GM15510 (cell line): ENCODE data around the gene IRAK2.

Experiments used
- POLR2A ChIP-seq: IDR thresholded peaks from 3 replicates; pipeline ENCODE4 v1.6.1; 2011; ENCODE audit warnings: borderline replicate concordance; ENCODE audit not compliant: insufficient read length; ENCODE audit errors: extremely low read depth

Gene IRAK2

DNA sequence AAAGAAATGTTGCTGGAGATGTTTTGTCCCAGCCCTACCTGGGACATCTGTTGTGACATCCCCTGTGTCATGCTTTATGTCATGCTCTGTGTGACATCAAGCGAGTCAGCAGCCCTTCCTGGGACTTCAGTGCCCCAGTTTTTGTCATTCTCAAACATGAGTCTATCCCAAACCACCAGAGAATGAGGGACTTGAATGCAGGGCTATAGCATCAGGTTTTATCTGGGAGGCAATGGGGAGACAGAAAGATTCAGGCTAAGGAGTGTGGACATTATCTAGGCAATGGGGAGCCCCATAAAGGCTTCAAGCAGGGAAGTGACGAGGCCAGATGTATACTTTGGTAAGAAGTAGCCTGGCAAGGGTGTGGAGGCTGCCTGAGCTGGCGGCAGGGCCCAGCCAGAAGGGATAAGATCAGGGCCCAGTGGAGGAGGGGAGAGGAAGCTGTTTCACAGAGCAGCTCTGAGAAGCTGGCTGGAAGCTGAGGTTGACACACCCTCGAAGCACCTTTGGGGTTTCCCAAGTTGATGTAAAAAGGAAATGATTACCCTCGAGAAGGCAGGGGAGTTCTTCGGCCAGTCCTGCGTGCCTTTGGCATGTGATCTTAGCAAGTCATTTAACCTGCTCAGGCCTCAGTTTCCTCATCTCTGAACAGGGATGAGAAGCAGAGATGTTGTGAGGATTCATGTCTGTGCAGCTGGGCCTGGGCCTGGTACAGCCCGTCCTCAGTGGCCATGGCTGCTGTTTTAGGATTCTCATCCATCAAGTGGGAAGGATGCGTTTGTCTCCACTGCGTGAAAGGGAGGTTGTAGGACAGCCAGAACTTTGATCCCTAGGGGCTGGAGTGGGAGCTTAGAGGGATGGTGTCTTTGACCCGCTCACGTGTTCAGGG is 34.3 kb downstream of the IRAK2 start:
- TF ChIP-seq POLR2A = peak; percentile 30

DNA sequence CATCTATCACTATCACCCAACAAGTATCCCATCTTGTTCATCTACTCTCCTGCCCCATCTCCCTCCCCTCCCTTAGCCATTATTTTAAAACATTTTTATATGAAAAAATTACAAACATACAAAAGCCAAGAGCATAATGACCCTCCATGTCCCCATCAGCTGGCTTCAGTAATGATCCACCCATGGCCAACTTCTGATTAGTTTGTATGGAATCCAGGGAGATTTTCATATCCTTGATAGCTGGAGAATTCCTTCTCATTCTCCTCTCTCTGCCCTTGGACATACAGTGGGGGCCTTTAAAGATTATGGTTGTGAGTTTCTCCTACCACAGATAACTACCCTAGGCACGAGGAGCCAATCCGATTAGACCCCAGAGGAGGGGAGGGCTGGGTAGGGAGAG is 40.2 kb downstream of the IRAK2 start:
- no peak for TF ChIP-seq POLR2A

DNA sequence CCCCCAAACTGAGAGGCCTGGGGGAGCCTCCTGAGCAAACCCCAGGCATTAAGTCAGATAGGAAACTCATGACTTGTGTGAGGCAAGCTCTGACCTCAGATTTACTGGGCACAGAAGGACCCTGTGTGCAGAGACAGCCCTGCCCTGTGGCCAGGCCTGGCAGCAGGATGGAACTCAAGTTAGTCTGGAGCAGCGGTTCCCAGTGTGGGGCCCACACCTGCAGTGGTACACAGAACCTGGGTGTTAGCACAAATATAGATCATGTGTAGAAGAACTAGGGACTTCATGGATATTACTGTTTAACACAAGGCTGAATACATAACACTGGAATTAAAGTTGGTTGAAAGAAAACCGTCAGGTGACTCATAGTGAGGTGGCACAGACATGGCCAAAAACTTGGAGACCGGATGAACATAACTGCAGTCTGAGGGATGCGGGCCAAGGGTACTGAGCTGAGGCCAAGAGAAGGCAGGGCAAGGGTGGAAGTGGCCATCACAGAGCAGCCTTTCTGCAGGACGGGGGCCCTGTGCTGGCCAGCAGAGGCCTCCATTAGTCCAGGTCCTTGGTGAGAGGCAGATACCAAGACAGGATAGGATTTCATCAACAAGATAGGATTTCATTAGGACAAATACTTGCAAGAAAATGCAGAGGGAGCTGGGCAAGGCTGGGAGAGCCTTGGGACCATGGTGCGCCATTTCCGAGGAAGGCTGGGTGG is 40.9 kb downstream of the IRAK2 start:
- no peak for TF ChIP-seq POLR2A

DNA sequence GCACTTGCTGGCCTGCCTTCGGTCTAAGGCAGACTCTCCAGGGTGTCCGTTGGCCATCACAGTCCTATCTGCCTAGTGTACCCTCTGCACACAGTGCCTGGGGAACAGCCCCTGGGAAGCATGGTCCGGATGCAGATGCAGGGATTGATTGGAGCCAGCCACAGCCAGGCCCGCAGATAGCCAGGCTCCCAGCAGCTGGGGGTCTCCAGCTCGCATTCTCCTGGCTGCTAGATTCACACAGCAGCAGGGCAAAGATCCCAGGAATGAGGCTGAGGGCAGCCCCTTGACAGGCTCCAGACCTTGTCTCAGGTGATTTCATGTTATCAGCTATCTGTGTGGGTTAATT is 41.4 kb downstream of the IRAK2 start:
- TF ChIP-seq POLR2A = no peak

DNA sequence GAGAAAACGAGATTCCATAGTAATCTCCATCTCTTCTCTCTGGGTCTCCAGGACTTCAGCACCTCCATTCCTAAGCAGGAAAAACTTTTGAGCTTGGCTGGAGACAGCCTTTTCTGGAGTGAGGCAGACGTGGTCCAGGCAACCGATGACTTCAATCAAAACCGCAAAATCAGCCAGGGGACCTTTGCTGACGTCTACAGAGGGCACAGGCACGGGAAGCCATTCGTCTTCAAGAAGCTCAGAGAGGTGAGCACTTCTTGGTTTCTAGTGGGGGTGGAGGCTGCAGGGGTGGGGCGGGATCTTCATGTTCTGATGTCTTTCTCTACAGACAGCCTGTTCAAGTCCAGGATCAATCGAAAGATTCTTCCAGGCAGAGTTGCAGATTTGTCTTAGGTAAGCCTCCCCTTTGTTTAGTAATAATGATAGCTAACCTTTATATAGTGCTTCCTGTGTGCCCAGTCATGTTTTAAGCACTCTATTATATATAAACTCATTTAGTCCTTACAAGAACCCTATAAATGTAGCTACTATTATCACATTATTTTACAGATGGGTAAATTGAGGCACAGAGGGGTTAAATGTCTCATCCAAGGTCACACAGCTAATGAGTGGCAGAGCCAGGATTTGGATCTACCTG is 48.6 kb downstream of the IRAK2 start:
- TF ChIP-seq POLR2A = no peak

DNA sequence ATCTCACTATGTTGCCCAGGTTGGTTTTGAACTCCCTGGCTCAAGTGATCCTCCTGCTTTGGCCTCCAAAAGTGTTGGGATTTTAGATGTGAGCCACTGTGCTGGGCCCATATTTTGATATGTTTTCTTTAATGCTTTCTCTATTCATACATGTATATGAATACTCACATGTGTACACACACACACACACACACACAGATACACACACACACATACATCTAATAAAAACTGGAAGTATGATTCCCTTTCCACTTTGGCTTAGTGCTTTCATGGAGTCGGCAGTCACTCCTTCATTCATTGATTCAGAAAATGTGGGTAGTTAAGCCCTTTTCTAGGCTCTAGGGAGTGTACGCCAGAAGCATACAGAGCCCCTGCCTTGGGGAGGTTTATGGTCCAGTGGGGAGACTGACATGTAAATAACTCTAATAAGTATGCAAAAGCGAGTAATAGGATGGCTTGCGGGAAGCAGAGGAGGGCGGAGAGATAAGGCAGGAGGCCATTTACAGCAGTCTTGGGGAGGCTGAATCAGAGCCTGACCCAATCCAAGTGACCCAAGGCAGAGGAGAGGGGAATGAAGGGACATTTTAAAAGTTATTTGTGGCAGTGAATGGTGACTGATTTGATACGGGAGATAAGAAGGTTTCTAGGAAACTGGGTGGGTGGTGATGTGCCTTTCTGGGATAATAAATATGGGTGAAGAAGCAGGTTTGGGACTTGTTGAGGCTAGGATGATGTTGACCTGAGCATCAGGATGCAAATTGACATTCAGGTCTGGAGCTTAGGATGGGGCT is 51.1 kb downstream of the IRAK2 start:
- TF ChIP-seq POLR2A = no peak

DNA sequence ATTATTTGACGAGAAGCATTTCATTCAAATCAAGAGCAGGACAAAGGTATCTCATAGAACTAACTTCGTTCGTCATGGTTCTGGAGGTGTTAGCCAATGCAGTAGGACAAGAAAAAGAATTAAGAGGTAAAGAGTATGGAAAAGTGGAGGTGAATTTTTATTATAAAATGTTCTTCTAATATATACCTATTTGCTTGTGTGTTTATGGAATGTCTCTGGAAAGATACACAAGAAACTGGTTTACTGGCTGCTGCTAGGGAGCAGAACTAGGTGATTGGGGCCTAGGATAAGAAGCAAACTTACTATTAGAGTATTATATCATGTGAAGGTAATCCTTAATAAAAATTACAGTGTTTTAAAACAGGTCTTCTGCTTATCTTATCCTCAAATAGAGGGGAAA is 52.6 kb downstream of the IRAK2 start:
- TF ChIP-seq POLR2A = no peak

DNA sequence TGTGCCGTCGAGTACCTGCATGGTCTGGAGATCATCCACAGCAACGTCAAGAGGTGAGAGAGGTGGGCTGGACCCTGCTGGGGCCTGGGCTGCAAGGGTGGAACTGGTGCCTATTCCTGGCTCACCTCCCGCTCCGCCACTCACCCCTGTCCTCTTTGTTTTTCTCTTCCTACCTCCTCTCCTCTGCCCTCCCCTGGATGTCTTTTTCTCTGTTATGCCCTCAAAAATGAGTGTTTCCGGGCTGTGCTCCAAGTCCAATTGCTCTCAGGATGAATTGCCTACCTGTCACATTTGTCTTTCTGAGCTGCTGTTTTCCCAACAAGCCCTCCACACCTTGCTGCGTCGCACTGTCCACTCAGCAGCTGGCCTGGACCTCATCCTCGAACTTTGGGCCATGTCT is 55.0 kb downstream of the IRAK2 start:
- no peak for TF ChIP-seq POLR2A

DNA sequence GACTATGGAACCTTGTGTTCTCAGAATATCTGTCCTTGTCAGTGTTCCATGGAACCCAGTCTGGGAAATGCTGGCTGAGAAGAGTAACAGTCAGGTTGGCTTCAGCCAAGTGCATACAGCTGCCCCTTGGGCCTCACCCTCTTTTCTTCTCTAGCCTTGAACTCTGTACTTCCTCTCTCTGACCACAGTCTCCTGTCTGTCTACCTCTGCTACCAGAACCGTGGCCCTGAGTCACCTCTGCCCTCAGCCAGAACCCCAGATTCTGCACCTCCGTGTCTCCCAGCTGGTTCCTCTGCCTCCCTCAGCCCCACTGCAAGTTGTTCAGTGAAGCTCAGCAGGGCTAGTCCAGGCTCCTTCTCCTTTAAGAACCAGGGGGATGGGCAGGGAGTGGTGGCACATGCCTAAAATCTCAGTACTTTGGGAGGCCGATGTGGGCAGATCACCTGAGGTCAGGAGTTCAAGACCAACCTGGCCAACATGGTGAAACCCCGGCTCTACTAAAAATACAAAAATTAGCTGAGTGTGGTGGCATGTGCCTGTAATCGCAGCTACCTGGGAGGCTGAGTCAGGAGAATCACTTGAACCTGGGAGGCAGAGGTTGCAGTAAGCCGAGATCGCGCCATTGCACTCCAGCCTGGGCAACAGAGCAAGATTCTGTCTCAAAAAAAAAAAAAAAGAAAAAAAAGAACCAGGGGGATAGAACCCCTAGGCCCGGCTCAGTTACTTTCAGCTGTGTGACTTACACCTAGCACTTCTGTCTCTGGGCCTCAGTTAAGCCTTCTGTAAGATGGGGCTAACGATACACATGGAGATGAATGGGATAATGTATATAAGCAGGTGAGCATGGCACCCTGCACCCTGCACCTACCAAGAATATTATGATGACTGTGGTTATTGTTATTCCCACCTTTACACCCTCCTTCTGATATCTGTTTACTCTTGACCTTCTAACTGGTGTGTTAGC is 59.2 kb downstream of the IRAK2 start:
- no peak for TF ChIP-seq POLR2A

DNA sequence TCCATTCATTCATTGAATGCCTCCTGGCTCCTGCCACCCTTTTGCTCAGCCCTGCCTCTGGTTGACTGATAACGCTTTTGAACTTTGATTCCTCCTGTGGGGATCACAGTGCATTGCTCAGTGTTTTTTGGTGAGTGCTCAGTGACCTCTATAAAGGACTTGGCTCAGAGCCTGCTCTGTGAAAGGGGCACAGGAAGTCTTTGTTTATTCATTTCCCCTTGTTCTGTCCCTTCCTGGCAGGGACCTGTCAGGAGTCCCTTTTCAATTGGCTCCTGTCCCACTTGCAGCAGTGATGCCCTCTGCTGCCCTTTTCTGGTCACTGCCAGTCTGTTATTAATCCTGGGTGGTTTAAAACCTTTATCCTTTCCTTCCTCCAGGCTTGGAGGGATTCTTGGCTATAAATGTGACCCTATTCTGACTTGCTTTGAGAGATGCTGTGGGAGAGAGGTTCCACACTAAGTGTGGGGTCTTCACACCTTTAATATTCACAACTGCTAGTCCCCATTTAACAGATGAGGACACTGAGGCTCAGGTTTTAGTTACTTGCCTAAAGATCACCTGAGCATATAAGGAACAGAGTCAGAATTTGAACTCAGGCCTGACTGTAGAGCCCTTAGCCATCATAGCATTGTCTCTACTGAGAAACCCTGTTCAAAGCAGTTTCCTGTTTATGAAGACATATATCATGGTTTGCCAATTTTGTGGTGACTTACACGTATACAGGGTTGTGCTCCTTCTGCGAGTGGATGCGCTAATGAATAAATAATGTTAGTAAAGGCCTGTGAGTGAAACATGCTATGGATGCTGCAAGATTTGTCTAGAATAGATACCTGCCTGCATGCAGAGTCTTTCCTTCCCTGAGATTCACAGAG is 60.3 kb downstream of the IRAK2 start:
- TF ChIP-seq POLR2A = no peak

DNA sequence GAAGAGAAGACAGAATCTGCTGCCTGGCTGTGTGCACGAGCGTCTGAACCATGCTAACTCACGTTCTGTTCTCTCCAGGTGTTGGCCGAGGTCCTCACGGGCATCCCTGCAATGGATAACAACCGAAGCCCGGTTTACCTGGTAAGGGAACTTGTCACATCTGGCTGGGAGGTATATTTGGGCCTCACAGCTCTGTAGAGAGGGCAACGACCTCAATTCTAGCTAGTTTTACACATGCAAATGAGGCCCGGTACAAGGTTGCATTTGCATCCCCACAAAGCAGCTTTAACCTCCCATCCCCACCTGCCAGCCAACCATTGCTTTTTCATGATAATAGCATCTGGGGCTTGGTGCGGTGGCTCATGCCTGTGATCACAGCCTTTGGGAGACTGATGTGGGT is 61.6 kb downstream of the IRAK2 start:
- no peak for TF ChIP-seq POLR2A

DNA sequence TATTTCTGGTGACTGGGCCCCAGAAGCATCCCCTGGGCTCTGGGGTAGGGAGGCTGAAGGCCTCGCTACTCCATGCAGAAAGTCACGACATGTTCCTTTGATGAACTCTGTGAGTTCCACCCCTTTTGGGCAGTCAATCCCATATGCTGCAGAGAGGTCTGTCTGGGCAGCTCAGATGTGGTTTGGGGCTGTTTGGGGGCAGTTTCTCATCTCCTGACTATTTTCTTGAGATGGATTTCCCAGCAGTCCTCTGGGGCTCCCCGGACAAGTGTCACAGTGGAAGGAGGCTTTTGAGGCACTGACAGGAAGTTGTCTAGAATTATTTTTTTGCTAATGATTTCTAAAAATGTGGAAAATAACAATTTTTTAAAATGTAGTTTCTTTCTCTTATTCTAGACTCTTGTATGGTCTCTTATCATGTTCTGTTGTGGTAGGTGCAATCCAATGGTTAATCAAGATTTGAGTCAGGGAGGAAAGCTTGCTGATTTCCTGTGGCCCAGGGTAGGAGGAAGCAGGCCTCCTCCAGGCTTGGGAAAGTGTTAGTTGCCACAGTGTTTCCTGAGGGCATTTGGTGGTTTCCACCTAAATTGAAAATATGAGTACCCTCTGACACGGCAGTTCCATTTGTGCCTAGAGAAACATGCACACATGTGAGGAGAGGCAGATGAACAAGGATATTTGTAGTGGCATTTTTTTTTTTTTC is 63.7 kb downstream of the IRAK2 start:
- no peak for TF ChIP-seq POLR2A
